Keratinocyte (primary cell): ENCODE data around the gene ADARB2. TPM values are rescaled to one million over a fixed set of nuclear protein-coding genes. Genes with fewer than 3 reads are reported as not detected.

Source experiments
- DNase-seq: peaks from one replicate; pipeline ENCODE4 v3.0.0-alpha.2; 2011; ENCODE audit warnings: low read depth, missing footprints, low spot score
- FAIRE-seq: peaks from 2 replicates; lab custom pipeline; 2011; peaks lifted over from hg19 to GRCh38; lab: Jason Lieb, UNC
- H2AFZ ChIP-seq: 2 replicates; pipeline ENCODE4 v1.6.0; 2012; ENCODE audit warnings: low read length, control low read depth, inconsistent platforms; ENCODE audit not compliant: control insufficient read depth
- H3K27ac ChIP-seq: 2 replicates; pipeline ENCODE4 v1.5.1; 2011; ENCODE audit warnings: low read length; ENCODE audit not compliant: control insufficient read depth, insufficient read depth
- H3K27me3 ChIP-seq: 3 replicates; pipeline ENCODE4 v1.6.0; 2011; ENCODE audit warnings: low read length; ENCODE audit not compliant: control insufficient read depth, insufficient read depth; ENCODE audit errors: extremely low read depth
- H3K36me3 ChIP-seq, 2 experiments: 2 replicates in 1 of 2; 3 replicates in 1 of 2; pipeline ENCODE4 v1.5.1; 2011; ENCODE audit warnings: low read length in 2 of 2, mild to moderate bottlenecking in 1 of 2; ENCODE audit not compliant: control insufficient read depth in 2 of 2, insufficient read depth in 2 of 2; ENCODE audit errors: extremely low read depth in 1 of 2
- H3K4me1 ChIP-seq: 3 replicates; pipeline ENCODE4 v1.5.1; 2011; ENCODE audit warnings: low read length; ENCODE audit not compliant: control insufficient read depth, insufficient read depth; ENCODE audit errors: extremely low read depth
- H3K4me2 ChIP-seq: 3 replicates; pipeline ENCODE4 v1.6.0; 2011; ENCODE audit warnings: low read depth, low read length; ENCODE audit not compliant: control insufficient read depth, insufficient read depth; ENCODE audit errors: extremely low read depth
- H3K4me3 ChIP-seq, 3 experiments: fragments of 200-600 bp in 1 of 3; sonication (generic) in 1 of 3; 2 replicates in 2 of 3; 3 replicates in 1 of 3; pipeline ENCODE4 v1.5.1; 2011 to 2016; ENCODE audit warnings: low read length in 3 of 3, mild to moderate bottlenecking in 3 of 3, control low read depth in 2 of 3, inconsistent platforms in 1 of 3, low read depth in 1 of 3, mixed read lengths in 1 of 3, mixed run types in 1 of 3, moderate library complexity in 1 of 3; ENCODE audit not compliant: control insufficient read depth in 2 of 3, insufficient read depth in 2 of 3; ENCODE audit errors: extremely low read depth in 1 of 3
- H3K79me2 ChIP-seq: 2 replicates; pipeline ENCODE4 v1.6.0; 2012; ENCODE audit warnings: low read length; ENCODE audit not compliant: control insufficient read depth, insufficient read depth
- H3K9ac ChIP-seq: 3 replicates; pipeline ENCODE4 v1.6.0; 2011; ENCODE audit warnings: low read length; ENCODE audit not compliant: control insufficient read depth, insufficient read depth; ENCODE audit errors: extremely low read depth
- H3K9me1 ChIP-seq: 3 replicates; pipeline ENCODE4 v1.6.0; 2011; ENCODE audit warnings: low read length; ENCODE audit not compliant: control insufficient read depth, insufficient read depth; ENCODE audit errors: extremely low read depth
- H3K9me3 ChIP-seq: 2 replicates; pipeline ENCODE4 v1.5.1; 2012; ENCODE audit warnings: low read depth, low read length; ENCODE audit not compliant: control insufficient read depth
- H4K20me1 ChIP-seq: 3 replicates; pipeline ENCODE4 v1.6.0; 2011; ENCODE audit warnings: low read length; ENCODE audit not compliant: control insufficient read depth, insufficient read depth; ENCODE audit errors: extremely low read depth
- EZH2 ChIP-seq: IDR thresholded peaks from one replicate; pipeline ENCODE4 v1.6.1; 2012; ENCODE audit warnings: inconsistent platforms, mild to moderate bottlenecking, low read length, moderate library complexity
- dilution Hi-C: fragments of 300-500 bp; cut with MboI; formaldehyde crosslinking; loops from one replicate; pipeline ENCODE4 v1.7.0; 2020; ENCODE audit warnings: low sequenced_read_pairs; ENCODE audit not compliant: extremely low pct_ligation_motif_present
- polyA plus RNA-seq, 5 experiments: library from polyadenylated mRNA; depleted of rRNA in 3 of 5; stranded (reverse) in 3 of 5; stranded (forward) in 1 of 5; unstranded in 1 of 5; fragments of >200 nt; gene quantifications; 1 replicate in 1 of 5; 2 replicates in 3 of 5; 3 replicates in 1 of 5; pipeline versions ENCODE4 v1.2.1 to v1.2.3, GENCODE V29; 2011 to 2012; ENCODE audit warnings: missing spikeins in 2 of 5, low read depth in 1 of 5, low replicate concordance in 1 of 5
- TF ChIP-seq, protein P1 (sequence below), 3 experiments: IDR thresholded peaks in 1 of 3; conservative IDR thresholded peaks in 1 of 3; optimal IDR thresholded peaks in 1 of 3; 2 replicates in 2 of 3; 3 replicates in 1 of 3; pipeline versions ENCODE3 to v1.5.1; 2011; ENCODE audit warnings: low read length in 3 of 3, mild to moderate bottlenecking in 3 of 3, moderate library complexity in 2 of 3, control low read depth in 1 of 3, inconsistent platforms in 1 of 3; ENCODE audit not compliant: insufficient read depth in 2 of 3; ENCODE audit errors: extremely low read depth in 1 of 3

Gene ADARB2
- polyA plus RNA-seq, 1 donor (not counting 4 experiments of a cell fraction or from before 2014, with no cell fraction given): not detected

DNA sequence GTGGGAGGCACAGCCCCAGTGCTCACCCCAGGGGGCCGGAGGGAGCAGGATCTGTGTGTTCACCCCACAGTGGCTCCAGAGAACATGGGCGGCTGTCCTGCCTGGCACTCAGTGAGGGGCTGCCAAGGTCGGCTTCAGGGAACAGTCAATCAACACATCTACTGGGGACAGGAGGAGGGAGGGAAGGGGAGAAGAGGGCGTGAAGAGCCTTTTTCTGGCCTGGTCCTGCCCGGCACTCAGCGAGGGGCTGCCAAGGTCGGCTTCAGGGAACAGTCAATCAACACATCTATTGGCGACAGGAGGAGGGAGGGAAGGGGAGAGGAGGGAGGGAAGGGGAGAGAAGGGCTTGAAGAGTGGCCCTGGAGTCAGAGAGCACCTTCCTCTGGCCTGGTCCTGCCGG is 184.9 kb downstream of the ADARB2 start:
- Histone ChIP-seq H3K9ac (no peak overlapping the region), H3K9me1 (no peaks in the 10 kb centered on the region), H3K4me3 (no peak overlapping the region), H3K27me3 (no peaks in the 10 kb centered on the region), H3K4me2 (no peak overlapping the region), H3K79me2 (no peaks in the 10 kb centered on the region), H3K27ac (no peak overlapping the region), H3K36me3 (no peaks in the 10 kb centered on the region), H4K20me1 (no peaks in the 10 kb centered on the region), H2AFZ (no peak overlapping the region), H3K9me3 (peaks cover 6% of the 10 kb centered on the region), H3K4me1 (no peaks in the 10 kb centered on the region)
- no peak for TF ChIP-seq EZH2
- TF ChIP-seq, protein P1, sequence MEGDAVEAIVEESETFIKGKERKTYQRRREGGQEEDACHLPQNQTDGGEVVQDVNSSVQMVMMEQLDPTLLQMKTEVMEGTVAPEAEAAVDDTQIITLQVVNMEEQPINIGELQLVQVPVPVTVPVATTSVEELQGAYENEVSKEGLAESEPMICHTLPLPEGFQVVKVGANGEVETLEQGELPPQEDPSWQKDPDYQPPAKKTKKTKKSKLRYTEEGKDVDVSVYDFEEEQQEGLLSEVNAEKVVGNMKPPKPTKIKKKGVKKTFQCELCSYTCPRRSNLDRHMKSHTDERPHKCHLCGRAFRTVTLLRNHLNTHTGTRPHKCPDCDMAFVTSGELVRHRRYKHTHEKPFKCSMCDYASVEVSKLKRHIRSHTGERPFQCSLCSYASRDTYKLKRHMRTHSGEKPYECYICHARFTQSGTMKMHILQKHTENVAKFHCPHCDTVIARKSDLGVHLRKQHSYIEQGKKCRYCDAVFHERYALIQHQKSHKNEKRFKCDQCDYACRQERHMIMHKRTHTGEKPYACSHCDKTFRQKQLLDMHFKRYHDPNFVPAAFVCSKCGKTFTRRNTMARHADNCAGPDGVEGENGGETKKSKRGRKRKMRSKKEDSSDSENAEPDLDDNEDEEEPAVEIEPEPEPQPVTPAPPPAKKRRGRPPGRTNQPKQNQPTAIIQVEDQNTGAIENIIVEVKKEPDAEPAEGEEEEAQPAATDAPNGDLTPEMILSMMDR (optimal IDR thresholded peaks at IDR 0.05 in 1 of 3, IDR thresholded peaks at IDR 0.05 in 1 of 3, conservative IDR thresholded peaks at IDR 0.05 in 1 of 3; ENCODE audit: extremely low read depth in 1 of 3, insufficient read depth in 2 of 3, low read length in 3 of 3): no peak
- DNase-seq: no peak
- FAIRE-seq: no peak
- dilution Hi-C loops: no loop called here

GRCh38 chr10:1551636-1552338 is 185.5 kb downstream of the ADARB2 start:
- TF ChIP-seq, protein P1 (optimal IDR thresholded peaks at IDR 0.05 in 1 of 3, IDR thresholded peaks at IDR 0.05 in 1 of 3, conservative IDR thresholded peaks at IDR 0.05 in 1 of 3; ENCODE audit: extremely low read depth in 1 of 3, insufficient read depth in 2 of 3, low read length in 3 of 3): no peak
- no peak for TF ChIP-seq EZH2
- dilution Hi-C loops: no loop called here
- no peaks in the 10 kb centered on the region for H3K4me1 ChIP-seq
- no peaks in the 10 kb centered on the region for H3K79me2 ChIP-seq
- FAIRE-seq (no peak), DNase-seq (no peak)
- no peak overlapping the region for H3K4me3 ChIP-seq
- H3K27ac ChIP-seq: no peak overlapping the region
- no peak overlapping the region for H3K9ac ChIP-seq
- H2AFZ ChIP-seq: no peak overlapping the region
- H3K9me3 ChIP-seq: peaks cover 6% of the 10 kb centered on the region
- no peak overlapping the region for H3K4me2 ChIP-seq
- H3K27me3 ChIP-seq: no peaks in the 10 kb centered on the region
- no peaks in the 10 kb centered on the region for H3K36me3 ChIP-seq
- no peaks in the 10 kb centered on the region for H3K9me1 ChIP-seq
- no peaks in the 10 kb centered on the region for H4K20me1 ChIP-seq
